Measurements from ENCODE around the gene NLRP3. TPM values are rescaled to one million over a fixed set of nuclear protein-coding genes. Genes with fewer than 3 reads are reported as not detected.

Gene NLRP3
- total RNA-seq, 3 donors from 2014 or later = 0.66 to 7.8 (median 3.2) TPM

- H3K27me3 ChIP-seq = no peaks in the 10 kb centered on the region
- TF ChIP-seq CTCF (IDR thresholded peaks at IDR 0.05) = no peak
- no peak for TF ChIP-seq POLR2A (IDR thresholded peaks at IDR 0.05)
- no peak for TF ChIP-seq POLR2AphosphoS5 (IDR thresholded peaks at IDR 0.05)
- H3K27ac ChIP-seq = no peak overlapping the region
- no peak for DNase-seq (ENCODE audit: low spot score in 2 of 2)
- H3K36me3 ChIP-seq = no peaks in the 10 kb centered on the region
- no peaks in the 10 kb centered on the region for H3K4me1 ChIP-seq
- no peak overlapping the region for H3K4me3 ChIP-seq
- intact Hi-C loops (cut with DNase I; ENCODE audit: low total_unique reads) = no loop called here
- no peaks in the 10 kb centered on the region for H3K9me3 ChIP-seq
These were observed 9.8 kb upstream of the NLRP3 start for GRCh38 chr1:247406014-247406656.

- Histone ChIP-seq H3K4me1 (no peaks in the 10 kb centered on the region), H3K27ac (no peak overlapping the region), H3K9me3 (no peaks in the 10 kb centered on the region), H3K4me3 (no peak overlapping the region), H3K27me3 (no peaks in the 10 kb centered on the region), H3K36me3 (no peaks in the 10 kb centered on the region)
- intact Hi-C loops (cut with DNase I; ENCODE audit: low total_unique reads) = no loop called here
- no peak for DNase-seq (ENCODE audit: low spot score in 2 of 2)
- no peak for TF ChIP-seq CTCF (IDR thresholded peaks at IDR 0.05)
- TF ChIP-seq POLR2A (IDR thresholded peaks at IDR 0.05) = no peak
- TF ChIP-seq POLR2AphosphoS5 (IDR thresholded peaks at IDR 0.05) = no peak
These were observed 8.8 kb upstream of the NLRP3 start for GRCh38 chr1:247407180-247407616.

GRCh38 chr1:247408100-247408499 is 7.9 kb upstream of the NLRP3 start:
- H3K4me1 ChIP-seq = no peaks in the 10 kb centered on the region
- H3K9me3 ChIP-seq = no peaks in the 10 kb centered on the region
- no peaks in the 10 kb centered on the region for H3K36me3 ChIP-seq
- H3K27me3 ChIP-seq = no peaks in the 10 kb centered on the region
- DNase-seq (ENCODE audit: low spot score in 2 of 2) = no peak
- TF ChIP-seq CTCF (IDR thresholded peaks at IDR 0.05) (no peak), POLR2AphosphoS5 (IDR thresholded peaks at IDR 0.05) (no peak), POLR2A (IDR thresholded peaks at IDR 0.05) (no peak)
- intact Hi-C loops (cut with DNase I; ENCODE audit: low total_unique reads) = no loop called here
- no peak overlapping the region for H3K4me3 ChIP-seq
- H3K27ac ChIP-seq = no peak overlapping the region

- Histone ChIP-seq H3K36me3 (no peaks in the 10 kb centered on the region), H3K4me1 (no peaks in the 10 kb centered on the region), H3K27me3 (no peaks in the 10 kb centered on the region), H3K9me3 (no peaks in the 10 kb centered on the region), H3K4me3 (no peak overlapping the region), H3K27ac (no peak overlapping the region)
- intact Hi-C loops (cut with DNase I; ENCODE audit: low total_unique reads) = no loop called here
- DNase-seq (ENCODE audit: low spot score in 2 of 2) = no peak
- TF ChIP-seq CTCF (IDR thresholded peaks at IDR 0.05) (no peak), POLR2A (IDR thresholded peaks at IDR 0.05) (no peak), POLR2AphosphoS5 (IDR thresholded peaks at IDR 0.05) (no peak)
These were observed 6.0 kb upstream of the NLRP3 start for GRCh38 chr1:247409869-247410544.

- no peaks in the 10 kb centered on the region for H3K4me1 ChIP-seq
- no peak for DNase-seq (ENCODE audit: low spot score in 2 of 2)
- H3K27ac ChIP-seq = no peak overlapping the region
- no peaks in the 10 kb centered on the region for H3K36me3 ChIP-seq
- intact Hi-C loops (cut with DNase I; ENCODE audit: low total_unique reads) = no loop called here
- H3K9me3 ChIP-seq = no peaks in the 10 kb centered on the region
- no peak for TF ChIP-seq POLR2AphosphoS5 (IDR thresholded peaks at IDR 0.05)
- no peak for TF ChIP-seq POLR2A (IDR thresholded peaks at IDR 0.05)
- TF ChIP-seq CTCF (IDR thresholded peaks at IDR 0.05) = no peak
- no peaks in the 10 kb centered on the region for H3K27me3 ChIP-seq
- H3K4me3 ChIP-seq = no peak overlapping the region
These were observed 4.2 kb upstream of the NLRP3 start for GRCh38 chr1:247411621-247412327.
